Tibial nerve (tissue), 4 donors: ENCODE data around the gene RNF126.

Experiments
- EP300 ChIP-seq, 2 donors: sonication (generic); formaldehyde crosslinking; IDR thresholded peaks; one replicate each; pipeline ENCODE4 v1.6.1; 2017; ENCODE audit warnings: antibody characterized with exemption in 2 of 2, mild to moderate bottlenecking in 1 of 2
- POLR2A ChIP-seq, 2 donors: fragments of 450-650 bp; IDR thresholded peaks; one replicate each; pipeline ENCODE4 v1.6.1; 2017; ENCODE audit warnings: antibody characterized with exemption in 2 of 2, mild to moderate bottlenecking in 2 of 2, moderate library complexity in 2 of 2
- TF ChIP-seq, protein P1 (sequence below), 5 experiments: fragments of 200-600 bp in 3 of 5; fragments of 450-650 bp in 2 of 5; sonication (generic) in 3 of 5; IDR thresholded peaks; one replicate each; pipeline ENCODE4 v1.5.1; 2016 to 2019; ENCODE audit warnings: antibody characterized with exemption in 5 of 5, mild to moderate bottlenecking in 3 of 5, moderate library complexity in 2 of 5

DNA sequence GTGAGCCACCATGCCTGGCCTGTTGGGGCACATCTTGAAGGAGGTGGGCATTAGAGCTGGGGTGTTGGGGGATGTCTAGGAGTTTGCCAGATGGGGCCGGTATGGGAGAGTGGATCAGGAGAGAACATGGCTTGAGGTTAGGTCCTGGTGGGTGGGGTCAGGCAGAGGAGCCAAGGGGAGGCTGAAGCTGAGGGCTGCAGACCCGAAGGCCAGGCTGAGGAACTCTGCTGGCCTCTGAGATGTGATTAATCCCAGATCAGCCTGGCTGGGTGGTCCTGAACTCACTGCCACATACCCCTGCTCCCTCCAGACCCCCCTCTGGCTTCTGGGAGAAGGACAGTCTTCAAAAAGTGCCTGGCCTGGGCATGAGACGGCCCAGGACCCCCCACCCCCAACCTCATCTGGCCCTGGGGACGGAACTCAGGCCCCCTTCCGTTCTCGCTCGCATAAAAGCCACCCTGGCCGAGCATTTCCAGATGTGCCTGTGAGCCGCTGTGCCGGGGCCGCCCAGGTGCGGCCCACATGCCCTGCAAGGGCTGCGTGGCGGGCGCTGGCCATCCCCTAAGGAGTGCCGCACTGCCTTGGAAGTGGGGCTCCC is 15.9 kb upstream of the RNF126 start:
- TF ChIP-seq, protein P1, sequence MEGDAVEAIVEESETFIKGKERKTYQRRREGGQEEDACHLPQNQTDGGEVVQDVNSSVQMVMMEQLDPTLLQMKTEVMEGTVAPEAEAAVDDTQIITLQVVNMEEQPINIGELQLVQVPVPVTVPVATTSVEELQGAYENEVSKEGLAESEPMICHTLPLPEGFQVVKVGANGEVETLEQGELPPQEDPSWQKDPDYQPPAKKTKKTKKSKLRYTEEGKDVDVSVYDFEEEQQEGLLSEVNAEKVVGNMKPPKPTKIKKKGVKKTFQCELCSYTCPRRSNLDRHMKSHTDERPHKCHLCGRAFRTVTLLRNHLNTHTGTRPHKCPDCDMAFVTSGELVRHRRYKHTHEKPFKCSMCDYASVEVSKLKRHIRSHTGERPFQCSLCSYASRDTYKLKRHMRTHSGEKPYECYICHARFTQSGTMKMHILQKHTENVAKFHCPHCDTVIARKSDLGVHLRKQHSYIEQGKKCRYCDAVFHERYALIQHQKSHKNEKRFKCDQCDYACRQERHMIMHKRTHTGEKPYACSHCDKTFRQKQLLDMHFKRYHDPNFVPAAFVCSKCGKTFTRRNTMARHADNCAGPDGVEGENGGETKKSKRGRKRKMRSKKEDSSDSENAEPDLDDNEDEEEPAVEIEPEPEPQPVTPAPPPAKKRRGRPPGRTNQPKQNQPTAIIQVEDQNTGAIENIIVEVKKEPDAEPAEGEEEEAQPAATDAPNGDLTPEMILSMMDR (IDR thresholded peaks at IDR 0.05): no peak
- TF ChIP-seq EP300 (IDR thresholded peaks at IDR 0.05) (no peak), POLR2A (IDR thresholded peaks at IDR 0.05) (no peak)
